Activated CD4-positive, alpha-beta T cell treated with anti-CD3 and anti-CD28 coated beads, Interleukin-2, amount 10 ng/mL, durations not matched to agents 24 days and 14 days (primary cell): ENCODE data around the gene RSPRY1. TPM values are rescaled to one million over a fixed set of nuclear protein-coding genes. Genes with fewer than 3 reads are reported as not detected.

Experiments used
- DNase-seq: peaks from one replicate; pipeline ENCODE4 v3.0.0; 2022
- H3K27ac Mint-ChIP-seq: one replicate; pipeline ENCODE4 v1.8.0; 2022; ENCODE audit warnings: mild to moderate bottlenecking, mixed read lengths
- H3K27me3 Mint-ChIP-seq: one replicate; pipeline ENCODE4 v1.8.0; 2022; ENCODE audit warnings: mixed read lengths
- H3K36me3 Mint-ChIP-seq: one replicate; pipeline ENCODE4 v1.8.0; 2022; ENCODE audit warnings: low read depth, mild to moderate bottlenecking, mixed read lengths
- H3K4me1 Mint-ChIP-seq: one replicate; pipeline ENCODE4 v1.8.0; 2021; ENCODE audit warnings: mixed read lengths
- H3K4me3 Mint-ChIP-seq: one replicate; pipeline ENCODE4 v1.8.0; 2022; ENCODE audit warnings: mild to moderate bottlenecking, moderate library complexity, mixed read lengths
- H3K9me3 Mint-ChIP-seq: one replicate; pipeline ENCODE4 v1.8.0; 2021; ENCODE audit warnings: mixed read lengths
- intact Hi-C: fragments of 100-400 bp; cut with micrococcal nuclease; formaldehyde crosslinking; loops from one replicate; pipeline ENCODE4 v1.15.1; 2023
- total RNA-seq: library from RNA; stranded (reverse); gene quantifications from 2 replicates; pipeline ENCODE4 v1.2.3, GENCODE V29; 2022

RSPRY1 gene
- total RNA-seq, 1 donor from 2014 or later, result 36.6 TPM

DNA sequence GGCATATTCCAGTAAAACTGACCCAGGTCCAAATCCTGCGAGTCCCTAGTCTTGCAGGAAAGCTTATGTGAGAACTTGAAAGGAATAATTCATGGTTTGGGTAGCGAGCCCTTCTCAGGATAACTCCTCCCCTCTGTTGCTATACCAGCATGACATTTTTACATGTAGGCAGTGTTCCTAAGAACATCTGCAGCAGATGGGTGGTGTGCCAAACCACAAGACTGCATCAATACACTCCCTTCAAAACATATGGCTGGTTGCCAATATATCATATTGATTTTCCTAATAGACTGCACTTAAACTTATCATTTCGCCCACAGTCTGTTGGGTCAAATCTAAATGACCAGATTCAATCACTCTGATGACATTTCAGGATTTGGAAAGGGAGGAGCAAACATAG, 20.2 kb upstream of the RSPRY1 start:
- H3K4me3 Mint-ChIP-seq, result no peak overlapping the region
- H3K27me3 Mint-ChIP-seq, result no peaks in the 10 kb centered on the region
- peaks cover 50% of the 10 kb centered on the region for H3K36me3 Mint-ChIP-seq
- intact Hi-C loops, result no loop called here
- no peaks in the 10 kb centered on the region for H3K9me3 Mint-ChIP-seq
- H3K4me1 Mint-ChIP-seq, result peaks cover 2% of the 10 kb centered on the region
- no peak for DNase-seq
- no peak overlapping the region for H3K27ac Mint-ChIP-seq

DNA sequence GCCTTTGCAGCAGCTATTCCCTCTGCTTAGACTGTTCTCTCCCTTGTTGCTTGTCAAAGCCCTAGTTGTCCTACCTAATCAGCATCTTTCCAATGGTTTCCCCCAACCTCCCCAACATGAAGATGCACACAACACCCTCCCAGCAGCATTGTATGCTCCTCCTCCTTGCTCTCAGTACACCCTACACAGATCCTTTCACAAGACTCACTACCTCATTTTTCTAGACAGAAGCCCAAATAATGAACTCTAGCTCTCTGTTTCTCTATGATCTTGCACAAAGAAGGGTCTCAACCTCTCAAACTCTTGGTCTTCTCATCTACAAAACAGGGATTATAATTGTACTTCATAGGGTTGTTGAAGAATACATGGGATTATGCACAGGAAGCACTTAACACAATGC, 19.7 kb upstream of the RSPRY1 start:
- intact Hi-C loops, result no loop called here
- H3K4me3 Mint-ChIP-seq, result no peak overlapping the region
- no peaks in the 10 kb centered on the region for H3K27me3 Mint-ChIP-seq
- no peaks in the 10 kb centered on the region for H3K9me3 Mint-ChIP-seq
- no peak for DNase-seq
- peaks cover 50% of the 10 kb centered on the region for H3K36me3 Mint-ChIP-seq
- no peak overlapping the region for H3K27ac Mint-ChIP-seq
- H3K4me1 Mint-ChIP-seq, result peaks cover 2% of the 10 kb centered on the region

- no peaks in the 10 kb centered on the region for H3K9me3 Mint-ChIP-seq
- H3K4me3 Mint-ChIP-seq, result no peak overlapping the region
- intact Hi-C loops, result no loop called here
- peaks cover 2% of the 10 kb centered on the region for H3K4me1 Mint-ChIP-seq
- no peaks in the 10 kb centered on the region for H3K27me3 Mint-ChIP-seq
- H3K27ac Mint-ChIP-seq, result no peak overlapping the region
- peaks cover 54% of the 10 kb centered on the region for H3K36me3 Mint-ChIP-seq
- DNase-seq, result no peak
Measured at GRCh38 chr16:57166951-57167350, 19.2 kb upstream of the RSPRY1 start.

DNA sequence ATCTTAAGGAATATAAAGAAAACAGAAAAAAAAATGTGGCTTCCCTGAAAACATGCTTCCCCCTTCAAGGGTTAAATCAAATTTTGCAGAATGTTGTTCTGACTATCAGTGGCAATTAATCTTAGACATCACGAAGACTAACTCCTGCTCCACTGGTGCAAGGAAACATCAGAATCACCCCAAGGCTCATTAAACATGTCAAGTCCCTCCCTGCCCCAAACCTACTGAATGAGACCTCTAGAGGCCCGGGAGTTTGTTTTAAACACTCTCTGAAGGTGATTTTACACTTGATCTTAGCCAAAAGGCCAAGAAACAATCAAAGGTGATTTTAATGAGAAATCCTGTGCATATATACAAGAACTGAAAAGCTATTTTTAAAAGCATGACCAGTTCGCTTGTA, 18.6 kb upstream of the RSPRY1 start:
- no peaks in the 10 kb centered on the region for H3K27me3 Mint-ChIP-seq
- DNase-seq, result no peak
- no peaks in the 10 kb centered on the region for H3K9me3 Mint-ChIP-seq
- H3K36me3 Mint-ChIP-seq, result peaks cover 57% of the 10 kb centered on the region
- H3K4me1 Mint-ChIP-seq, result peaks cover 2% of the 10 kb centered on the region
- no peak overlapping the region for H3K27ac Mint-ChIP-seq
- intact Hi-C loops, result no loop called here
- H3K4me3 Mint-ChIP-seq, result no peak overlapping the region

DNA sequence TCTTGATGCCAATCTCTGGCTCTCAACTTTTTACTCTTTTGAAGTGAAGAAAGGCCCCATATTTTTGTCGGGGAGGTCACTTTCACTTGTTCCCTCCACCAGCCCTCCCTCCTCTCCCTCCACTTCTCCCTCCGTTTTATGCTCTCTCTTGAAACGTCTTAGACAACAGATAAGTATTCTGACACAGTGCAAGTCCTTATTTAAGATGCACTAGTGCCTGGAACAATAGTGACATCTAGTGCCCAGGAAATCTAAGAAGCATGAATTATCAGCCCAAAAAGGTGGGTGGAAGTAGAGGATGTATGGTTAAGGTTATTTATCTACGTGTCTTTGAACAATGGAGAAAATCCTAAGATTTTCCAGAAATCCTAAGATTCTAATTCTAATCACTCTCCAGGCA, 18.2 kb upstream of the RSPRY1 start:
- H3K27me3 Mint-ChIP-seq, result no peaks in the 10 kb centered on the region
- H3K4me3 Mint-ChIP-seq, result no peak overlapping the region
- no peak overlapping the region for H3K27ac Mint-ChIP-seq
- H3K9me3 Mint-ChIP-seq, result no peaks in the 10 kb centered on the region
- intact Hi-C loops, result loop anchor here (1.0 kb wide), 2 partner anchors 84 to 204 kb away; no protein-coding TSS in a partner anchor
- H3K36me3 Mint-ChIP-seq, result peaks cover 59% of the 10 kb centered on the region
- DNase-seq, result peak; percentile 82
- peaks cover 2% of the 10 kb centered on the region for H3K4me1 Mint-ChIP-seq

DNA sequence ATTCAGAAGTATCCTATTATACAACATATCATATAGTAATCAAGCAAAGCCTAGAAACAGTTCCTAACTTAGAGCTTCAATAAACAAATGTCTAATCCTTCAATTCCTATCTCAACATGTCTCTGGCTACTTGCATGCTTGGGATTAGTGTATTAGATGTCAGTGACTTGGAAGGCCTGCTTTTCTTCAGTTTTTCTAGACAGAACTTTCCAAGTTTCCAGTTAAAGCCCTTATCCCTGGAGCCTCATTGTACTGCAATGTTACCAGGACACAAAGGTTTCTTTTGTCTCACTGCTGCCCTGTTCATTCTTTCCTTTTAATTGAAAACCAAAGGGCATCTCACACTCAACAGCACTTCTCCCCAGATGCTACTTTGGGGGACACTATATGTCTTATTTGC, 16.8 kb upstream of the RSPRY1 start:
- peaks cover 55% of the 10 kb centered on the region for H3K36me3 Mint-ChIP-seq
- intact Hi-C loops, result no loop called here
- no peak for DNase-seq
- H3K27me3 Mint-ChIP-seq, result no peaks in the 10 kb centered on the region
- H3K4me1 Mint-ChIP-seq, result peaks cover 2% of the 10 kb centered on the region
- H3K4me3 Mint-ChIP-seq, result no peak overlapping the region
- H3K27ac Mint-ChIP-seq, result no peak overlapping the region
- no peaks in the 10 kb centered on the region for H3K9me3 Mint-ChIP-seq

DNA sequence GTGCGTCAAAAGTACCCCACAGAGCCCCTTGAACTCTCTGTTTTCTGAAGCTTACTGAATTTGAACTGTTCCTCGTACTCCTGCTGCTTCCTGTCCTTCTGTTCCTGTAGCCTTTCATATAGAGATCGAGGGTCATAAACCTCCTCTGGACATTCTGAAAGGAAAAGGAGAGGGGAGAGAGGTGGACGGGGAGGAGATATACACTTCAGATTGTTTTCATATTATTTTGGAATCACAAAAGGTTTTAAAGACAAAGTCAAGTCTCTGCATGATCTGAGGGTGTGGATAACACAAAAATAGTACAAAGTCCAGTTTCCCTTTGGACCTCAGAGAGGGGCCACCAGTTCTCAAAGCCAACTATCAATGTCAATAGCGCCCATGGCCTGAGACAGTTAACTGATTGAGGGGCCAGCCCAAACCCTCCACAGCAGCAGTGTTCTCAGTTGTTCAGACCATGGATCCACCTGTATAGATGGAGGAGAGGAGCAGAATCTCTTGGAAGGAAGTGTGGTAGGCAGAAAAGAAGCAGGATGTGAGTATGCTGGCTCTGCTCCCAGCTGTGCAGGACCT, 13.3 kb upstream of the RSPRY1 start:
- intact Hi-C loops, result no loop called here
- Mint-ChIP-seq H3K4me1 (no peaks in the 10 kb centered on the region), H3K27me3 (no peaks in the 10 kb centered on the region), H3K27ac (no peak overlapping the region), H3K9me3 (no peaks in the 10 kb centered on the region), H3K4me3 (no peak overlapping the region), H3K36me3 (peaks cover 45% of the 10 kb centered on the region)
- DNase-seq, result no peak

DNA sequence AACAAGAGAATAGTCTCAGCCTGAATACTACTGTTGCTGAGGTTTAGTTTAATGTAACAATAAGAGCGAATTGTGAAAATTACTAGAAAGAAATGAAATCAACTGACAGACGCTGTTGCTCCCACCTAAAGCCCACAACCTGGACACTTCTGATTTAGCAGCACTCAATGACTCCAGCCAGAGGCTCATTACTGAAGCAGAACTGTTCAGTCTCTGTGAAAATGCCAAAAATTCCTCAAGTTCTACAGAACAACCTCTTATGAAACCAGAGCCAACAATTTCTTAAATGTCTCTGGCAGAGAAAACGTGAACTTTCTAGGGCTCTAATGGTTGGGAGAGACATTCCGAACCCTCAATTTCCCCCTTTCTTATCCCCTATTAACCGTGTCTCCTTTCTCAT, 10.2 kb upstream of the RSPRY1 start:
- peaks cover 3% of the 10 kb centered on the region for H3K4me1 Mint-ChIP-seq
- no peaks in the 10 kb centered on the region for H3K9me3 Mint-ChIP-seq
- no peak overlapping the region for H3K4me3 Mint-ChIP-seq
- DNase-seq, result no peak
- no peaks in the 10 kb centered on the region for H3K27me3 Mint-ChIP-seq
- no peak overlapping the region for H3K27ac Mint-ChIP-seq
- intact Hi-C loops, result no loop called here
- peaks cover 33% of the 10 kb centered on the region for H3K36me3 Mint-ChIP-seq

GRCh38 chr16:57178196-57178595, 7.9 kb upstream of the RSPRY1 start:
- intact Hi-C loops, result no loop called here
- Mint-ChIP-seq H3K27me3 (no peaks in the 10 kb centered on the region), H3K4me3 (no peak overlapping the region), H3K4me1 (peaks cover 9% of the 10 kb centered on the region), H3K36me3 (peaks cover 15% of the 10 kb centered on the region), H3K27ac (no peak overlapping the region), H3K9me3 (no peaks in the 10 kb centered on the region)
- DNase-seq, result no peak

DNA sequence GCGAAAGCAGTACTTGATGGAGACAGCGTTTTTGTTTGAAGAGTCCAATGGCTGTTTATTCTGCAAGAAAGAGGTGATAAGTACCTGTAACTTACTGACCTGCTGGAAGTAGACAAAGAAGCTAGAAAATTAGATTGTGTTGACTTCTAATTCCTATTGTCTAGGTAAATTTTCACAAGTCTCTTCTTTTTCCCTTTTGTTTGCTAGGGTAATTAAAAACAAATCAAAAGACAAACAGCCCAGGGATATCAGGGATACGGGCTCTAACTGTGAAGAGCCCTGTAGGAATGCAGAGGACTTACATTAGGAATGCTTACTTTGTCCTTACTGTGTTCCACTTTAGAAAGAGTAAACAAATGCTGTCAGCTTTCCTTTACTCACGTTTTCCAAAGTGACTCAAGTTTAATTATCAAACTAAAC, 7.3 kb upstream of the RSPRY1 start:
- no peak for DNase-seq
- no peaks in the 10 kb centered on the region for H3K27me3 Mint-ChIP-seq
- peaks cover 12% of the 10 kb centered on the region for H3K36me3 Mint-ChIP-seq
- H3K4me1 Mint-ChIP-seq, result peaks cover 11% of the 10 kb centered on the region
- no peaks in the 10 kb centered on the region for H3K9me3 Mint-ChIP-seq
- no peak overlapping the region for H3K4me3 Mint-ChIP-seq
- intact Hi-C loops, result no loop called here
- no peak overlapping the region for H3K27ac Mint-ChIP-seq

GRCh38 chr16:57179215-57179828, 6.8 kb upstream of the RSPRY1 start:
- no peaks in the 10 kb centered on the region for H3K27me3 Mint-ChIP-seq
- peaks cover 10% of the 10 kb centered on the region for H3K36me3 Mint-ChIP-seq
- H3K27ac Mint-ChIP-seq, result no peak overlapping the region
- intact Hi-C loops, result no loop called here
- no peak for DNase-seq
- H3K4me1 Mint-ChIP-seq, result peaks cover 14% of the 10 kb centered on the region
- no peak overlapping the region for H3K4me3 Mint-ChIP-seq
- no peaks in the 10 kb centered on the region for H3K9me3 Mint-ChIP-seq

GRCh38 chr16:57184113-57184512, 2.0 kb upstream of the RSPRY1 start:
- peaks cover 35% of the 10 kb centered on the region for H3K4me1 Mint-ChIP-seq
- intact Hi-C loops, result loop anchor here (10.0 kb wide), 3 partner anchors 101 to 729 kb away; partner anchors contain the start of genes CCDC102A, NUDT21, OGFOD1 and PLLP

GRCh38 chr16:57184887-57185445, 1.2 kb upstream of the RSPRY1 start:
- DNase-seq, result no peak
- Mint-ChIP-seq H3K4me3 (peak overlapping the region; percentile 97), H3K9me3 (no peaks in the 10 kb centered on the region), H3K27me3 (peaks cover 2% of the 10 kb centered on the region), H3K4me1 (peaks cover 37% of the 10 kb centered on the region), H3K36me3 (peaks cover 15% of the 10 kb centered on the region), H3K27ac (peak overlapping the region; percentile 98)
- intact Hi-C loops, result loop anchor here (5.0 to 10.0 kb wide), 4 partner anchors 100 to 730 kb away; partner anchors contain the start of genes CCDC102A, NUDT21, OGFOD1 and PLLP

More at GRCh38 chr16:57184113-57184512, 2.0 kb upstream of the RSPRY1 start:
- no peak for DNase-seq
- Mint-ChIP-seq H3K9me3 (no peaks in the 10 kb centered on the region), H3K27me3 (peaks cover 2% of the 10 kb centered on the region), H3K36me3 (peaks cover 12% of the 10 kb centered on the region), H3K4me3 (peak overlapping the region; percentile 97), H3K27ac (no peak overlapping the region)

- Mint-ChIP-seq H3K4me1 (peaks cover 37% of the 10 kb centered on the region), H3K9me3 (no peaks in the 10 kb centered on the region), H3K4me3 (peak overlapping the region; percentile 97)
Measured at GRCh38 chr16:57185446-57185944, 634 bp upstream of the RSPRY1 start.

More at GRCh38 chr16:57185446-57185944, 634 bp upstream of the RSPRY1 start:
- intact Hi-C loops, result loop anchor here (5.0 to 10.0 kb wide), 4 partner anchors 99 to 731 kb away; partner anchors contain the start of genes CCDC102A, NUDT21, OGFOD1 and PLLP
- H3K27me3 Mint-ChIP-seq, result peaks cover 2% of the 10 kb centered on the region
- peak overlapping the region; percentile 98 for H3K27ac Mint-ChIP-seq
- H3K36me3 Mint-ChIP-seq, result peaks cover 15% of the 10 kb centered on the region
- DNase-seq, result no peak
